Measurements from ENCODE around the gene MRPS15.

GRCh38 chr1:36502616-36503015 is 38.4 kb upstream of the MRPS15 start:
- TF ChIP-seq CTCF (conservative IDR thresholded peaks at IDR 0.05; ENCODE audit: low read depth, low read length) = no peak
- no peak for TF ChIP-seq EZH2 (IDR thresholded peaks at IDR 0.05; ENCODE audit: borderline replicate concordance, low read depth, low read length, poor library complexity, severe bottlenecking)
